SU-DHL-6 (cell line): ENCODE results near the gene ZNHIT2.

Experiments used
- H2AFZ ChIP-seq: fragments of 200-600 bp; sonication (generic); 2 replicates; pipeline ENCODE4 v1.6.1; 2014; ENCODE audit warnings: low read depth, mild to moderate bottlenecking, moderate library complexity, mixed read lengths, antibody characterized with exemption, low read length; ENCODE audit not compliant: severe bottlenecking
- H3F3A ChIP-seq: fragments of 200-600 bp; shearing (Covaris generic); 2 replicates; pipeline ENCODE4 v1.6.0; 2016; ENCODE audit warnings: antibody characterized with exemption, mild to moderate bottlenecking; ENCODE audit not compliant: insufficient read depth
- H3K27ac ChIP-seq: fragments of 200-600 bp; sonication (generic); 2 replicates; pipeline ENCODE4 v1.5.1; 2016; ENCODE audit warnings: low read depth, mild to moderate bottlenecking, low read length, moderate library complexity, mixed read lengths
- H3K27me3 ChIP-seq: fragments of 200-600 bp; sonication (generic), shearing (Covaris generic); 2 replicates; pipeline ENCODE4 v1.6.0; 2014; ENCODE audit warnings: mild to moderate bottlenecking, low read length
- H3K36me3 ChIP-seq: fragments of 200-600 bp; sonication (generic); 2 replicates; pipeline ENCODE4 v1.6.1; 2014; ENCODE audit warnings: mild to moderate bottlenecking, low read length, mixed read lengths
- H3K4me2 ChIP-seq: fragments of 300-600, 200-600 bp; shearing (Covaris generic), sonication (generic); 2 replicates; pipeline ENCODE4 v1.6.0; 2014; ENCODE audit warnings: low read length, low read depth, mild to moderate bottlenecking; ENCODE audit not compliant: poor library complexity, severe bottlenecking
- H3K4me3 ChIP-seq: fragments of 200-600 bp; sonication (generic); 2 replicates; pipeline ENCODE4 v1.5.1; 2014; ENCODE audit warnings: antibody characterized with exemption, low read length, mild to moderate bottlenecking, mixed read lengths; ENCODE audit not compliant: insufficient read depth, poor library complexity, severe bottlenecking
- H3K79me2 ChIP-seq: fragments of 200-600 bp; sonication (generic); 2 replicates; pipeline ENCODE4 v1.6.1; 2014; ENCODE audit warnings: mild to moderate bottlenecking, low read length, moderate library complexity; ENCODE audit not compliant: insufficient read depth
- H3K9ac ChIP-seq: fragments of 200-600 bp; sonication (generic); 2 replicates; pipeline ENCODE4 v1.7.0; 2014; ENCODE audit warnings: mild to moderate bottlenecking, low read length
- H3K9me2 ChIP-seq: fragments of 200-600 bp; sonication (generic); replicated peaks from 2 replicates; pipeline ENCODE4 v1.6.1; 2014; ENCODE audit warnings: low read length; ENCODE audit not compliant: insufficient read depth
- H3K9me3 ChIP-seq: fragments of 200-600 bp; sonication (generic); 2 replicates; pipeline ENCODE4 v1.6.1; 2014; ENCODE audit warnings: low read length, mixed read lengths; ENCODE audit not compliant: insufficient read depth
- H4K20me1 ChIP-seq: fragments of 200-600 bp; sonication (generic); 2 replicates; pipeline ENCODE4 v1.6.1; 2014; ENCODE audit warnings: low read depth, mild to moderate bottlenecking, antibody characterized with exemption, low read length, moderate library complexity, mixed read lengths
- CTCF ChIP-seq: fragments of 200-600 bp; sonication (generic); IDR thresholded peaks from one replicate; pipeline ENCODE4 v1.5.1; 2017; ENCODE audit warnings: antibody characterized with exemption, mild to moderate bottlenecking, low read length, moderate library complexity; ENCODE audit not compliant: insufficient read depth, poor library complexity, severe bottlenecking
- EZH2phosphoT487 ChIP-seq: fragments of 200-600 bp; sonication (generic), shearing (Covaris generic); conservative IDR thresholded peaks from 2 replicates; pipeline ENCODE4 v1.6.1; 2018; ENCODE audit warnings: mild to moderate bottlenecking, antibody characterized with exemption, low read length, moderate library complexity, mixed read lengths

Gene ZNHIT2

DNA sequence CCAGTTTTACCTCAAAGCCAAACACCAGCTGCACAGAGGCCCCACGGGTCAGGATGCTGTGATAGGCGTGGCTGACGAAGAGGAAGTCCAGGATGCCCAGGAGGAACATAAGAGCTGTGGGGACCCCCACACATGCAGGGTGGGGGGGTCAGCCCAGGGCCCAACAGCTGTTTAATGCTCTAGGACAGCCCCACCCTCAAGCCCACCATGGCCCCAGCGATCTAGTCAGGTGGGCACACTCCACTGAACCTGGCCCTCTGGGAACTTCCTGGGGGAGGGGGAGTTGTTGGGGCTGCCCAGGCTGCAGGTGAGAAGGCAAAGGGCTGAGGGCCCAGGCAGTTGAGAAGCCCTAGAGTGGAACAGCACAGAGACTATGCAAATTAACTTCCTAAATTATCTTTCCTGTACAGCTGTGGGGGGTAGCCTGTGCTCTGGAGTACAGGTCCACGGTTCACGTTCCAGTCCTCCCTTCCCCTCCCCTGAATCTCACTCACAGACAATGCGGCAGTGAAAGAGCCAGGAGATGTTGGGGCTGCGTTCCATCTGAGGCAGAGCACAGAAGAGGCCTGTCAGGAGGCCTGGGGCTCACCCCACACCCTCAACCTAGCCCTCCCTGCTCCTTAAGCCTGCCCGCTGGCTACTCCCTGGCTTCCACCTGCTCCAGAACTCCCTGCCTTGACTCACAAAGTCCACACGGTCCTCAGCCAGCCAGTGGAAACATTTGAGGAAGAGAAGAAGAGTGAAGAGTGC lies 14.9 kb upstream of the ZNHIT2 start:
- Histone ChIP-seq H2AFZ (no peak overlapping the region), H3K9me2 (no peaks in the 10 kb centered on the region), H3K4me2 (peak overlapping the region; percentile 99), H3K27me3 (no peaks in the 10 kb centered on the region), H4K20me1 (no peaks in the 10 kb centered on the region), H3K79me2 (peaks cover 25% of the 10 kb centered on the region), H3K27ac (peak overlapping the region; percentile 100), H3K9ac (peak overlapping the region; percentile 97), H3F3A (peaks cover 49% of the 10 kb centered on the region), H3K4me3 (peak overlapping the region; percentile 96), H3K9me3 (no peaks in the 10 kb centered on the region), H3K36me3 (peaks cover 22% of the 10 kb centered on the region; the same call in 1 of the 2 replicates)
- TF ChIP-seq CTCF, result no peak
- TF ChIP-seq EZH2phosphoT487, result no peak

- Histone ChIP-seq H3K4me3 (peak overlapping the region; percentile 48), H3K27ac (peak overlapping the region; percentile 100), H3K79me2 (peaks cover 25% of the 10 kb centered on the region), H3K9me2 (no peaks in the 10 kb centered on the region), H4K20me1 (no peaks in the 10 kb centered on the region), H3F3A (peaks cover 54% of the 10 kb centered on the region), H3K9me3 (no peaks in the 10 kb centered on the region), H3K36me3 (peaks cover 22% of the 10 kb centered on the region; the same call in 1 of the 2 replicates), H3K9ac (peak overlapping the region; percentile 97), H2AFZ (no peak overlapping the region), H3K27me3 (no peaks in the 10 kb centered on the region), H3K4me2 (peak overlapping the region; percentile 99)
- TF ChIP-seq EZH2phosphoT487 (no peak), CTCF (no peak)
Measured at GRCh38 chr11:65131895-65132237, 14.4 kb upstream of the ZNHIT2 start.

- Histone ChIP-seq H3K79me2 (peaks cover 25% of the 10 kb centered on the region), H3K9me2 (no peaks in the 10 kb centered on the region), H2AFZ (no peak overlapping the region), H3K36me3 (peaks cover 22% of the 10 kb centered on the region; the same call in 1 of the 2 replicates), H3K9me3 (no peaks in the 10 kb centered on the region), H3K4me2 (peak overlapping the region; percentile 99), H3K27me3 (no peaks in the 10 kb centered on the region), H3F3A (peaks cover 58% of the 10 kb centered on the region), H4K20me1 (no peaks in the 10 kb centered on the region), H3K9ac (peak overlapping the region; percentile 97), H3K27ac (peak overlapping the region; percentile 100), H3K4me3 (peak overlapping the region; percentile 48)
- no peak for TF ChIP-seq EZH2phosphoT487
- no peak for TF ChIP-seq CTCF
Measured at GRCh38 chr11:65131417-65131776, 13.9 kb upstream of the ZNHIT2 start.
